HUES48 (cell line): Measurements from ENCODE around the gene GTF3C5.
"Not testable (repeated sequence)": the region's sequence is repeated elsewhere in the genome, so short reads cannot be mapped to it uniquely, and the experiment has no call there.

Experiments
- H3K27ac ChIP-seq: one replicate; pipeline ENCODE4 v1.7.0; 2013; ENCODE audit warnings: low read depth, low read length, inconsistent platforms
- H3K27me3 ChIP-seq: 2 replicates; pipeline ENCODE4 v1.6.1; 2013; ENCODE audit warnings: mild to moderate bottlenecking, low read length; ENCODE audit not compliant: control insufficient read depth, insufficient read depth
- H3K36me3 ChIP-seq: 2 replicates; pipeline ENCODE4 v1.6.1; 2013; ENCODE audit warnings: low read length; ENCODE audit not compliant: control insufficient read depth, insufficient read depth
- H3K4me1 ChIP-seq: 2 replicates; pipeline ENCODE4 v1.6.1; 2013; ENCODE audit warnings: mild to moderate bottlenecking, low read length; ENCODE audit not compliant: control insufficient read depth, insufficient read depth
- H3K4me3 ChIP-seq: 2 replicates; pipeline ENCODE4 v1.5.1; 2013; ENCODE audit warnings: mild to moderate bottlenecking, low read depth, low read length
- H3K9ac ChIP-seq: 2 replicates; pipeline ENCODE4 v1.6.1; 2013; ENCODE audit warnings: mild to moderate bottlenecking, low read depth, low read length, moderate library complexity
- H3K9me3 ChIP-seq: 2 replicates; pipeline ENCODE4 v1.6.1; 2013; ENCODE audit warnings: low read length; ENCODE audit not compliant: control insufficient read depth, insufficient read depth

Gene GTF3C5

DNA sequence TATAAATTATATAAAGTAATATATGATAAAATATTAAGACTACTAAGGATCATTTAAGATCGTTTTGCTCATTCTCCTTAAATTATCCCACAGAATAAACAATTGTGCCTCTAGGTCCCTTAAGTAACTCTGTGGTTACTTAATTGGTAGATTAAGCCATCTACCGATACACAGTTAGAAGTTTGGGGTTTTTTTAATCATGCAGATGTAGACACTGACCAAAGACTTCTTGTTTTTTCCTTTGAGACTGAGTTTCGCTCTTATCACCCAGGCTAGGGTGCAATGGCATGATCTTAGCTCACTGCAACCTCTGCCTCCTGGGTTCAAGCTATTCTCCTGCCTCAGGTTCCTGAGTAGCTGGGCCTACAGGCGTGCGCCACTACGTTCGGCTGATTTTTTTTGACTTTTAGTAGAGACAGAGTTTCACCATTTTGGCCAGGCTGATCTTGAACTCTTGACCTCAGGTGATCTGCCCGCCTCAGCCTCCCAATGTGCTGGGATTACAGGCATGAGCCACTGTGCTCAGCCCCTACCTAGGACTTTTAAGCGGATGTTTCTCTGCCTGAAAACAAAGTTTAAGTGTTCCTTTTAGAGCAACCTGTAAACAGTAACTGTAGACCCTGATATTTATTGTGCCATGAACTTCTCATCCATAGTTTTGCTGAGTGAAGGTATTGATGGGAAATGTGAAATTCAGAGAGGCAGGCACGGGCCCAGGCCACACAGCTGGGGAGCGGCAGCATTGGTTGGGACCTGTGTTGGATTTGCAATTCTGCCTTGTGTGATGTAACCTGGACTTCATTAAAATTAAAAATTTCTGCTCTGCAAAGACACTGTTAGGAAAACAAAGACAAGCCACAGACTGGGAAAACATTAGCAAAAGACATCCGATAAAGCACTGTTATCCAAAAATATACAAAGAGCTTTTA lies 42.6 kb downstream of the GTF3C5 start:
- no peaks in the 10 kb centered on the region for H3K36me3 ChIP-seq
- no peaks in the 10 kb centered on the region for H3K9me3 ChIP-seq
- H3K4me3 ChIP-seq, result no peak overlapping the region
- no peak overlapping the region for H3K27ac ChIP-seq
- H3K4me1 ChIP-seq, result no peaks in the 10 kb centered on the region
- H3K9ac ChIP-seq, result no peak overlapping the region
- no peaks in the 10 kb centered on the region for H3K27me3 ChIP-seq

DNA sequence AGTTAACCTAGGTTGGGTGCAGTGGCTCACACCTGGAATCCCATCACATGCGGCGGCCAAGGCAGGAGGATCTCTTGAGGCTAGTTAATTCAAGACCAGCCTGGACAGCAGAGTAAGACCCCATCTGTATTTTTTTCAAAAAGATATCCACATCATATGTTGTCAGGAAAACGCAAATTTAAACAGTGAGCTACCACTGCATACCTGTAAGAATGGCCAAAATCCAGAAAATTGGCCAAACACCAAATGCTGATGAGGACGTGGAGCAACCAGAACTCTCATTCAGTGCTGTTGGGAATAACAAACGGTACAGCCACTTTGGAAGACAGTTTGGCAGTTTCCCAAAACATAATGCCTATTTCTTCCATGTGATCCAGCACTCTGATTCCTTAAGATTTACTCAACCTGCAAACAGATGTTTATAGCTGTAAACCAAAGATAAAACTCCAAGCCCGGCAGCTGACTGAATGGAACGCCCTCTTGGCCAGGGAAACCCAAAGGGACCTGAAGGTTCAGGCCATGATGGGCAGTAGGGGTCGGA lies 43.4 kb downstream of the GTF3C5 start:
- no peaks in the 10 kb centered on the region for H3K4me1 ChIP-seq
- no peaks in the 10 kb centered on the region for H3K27me3 ChIP-seq

DNA sequence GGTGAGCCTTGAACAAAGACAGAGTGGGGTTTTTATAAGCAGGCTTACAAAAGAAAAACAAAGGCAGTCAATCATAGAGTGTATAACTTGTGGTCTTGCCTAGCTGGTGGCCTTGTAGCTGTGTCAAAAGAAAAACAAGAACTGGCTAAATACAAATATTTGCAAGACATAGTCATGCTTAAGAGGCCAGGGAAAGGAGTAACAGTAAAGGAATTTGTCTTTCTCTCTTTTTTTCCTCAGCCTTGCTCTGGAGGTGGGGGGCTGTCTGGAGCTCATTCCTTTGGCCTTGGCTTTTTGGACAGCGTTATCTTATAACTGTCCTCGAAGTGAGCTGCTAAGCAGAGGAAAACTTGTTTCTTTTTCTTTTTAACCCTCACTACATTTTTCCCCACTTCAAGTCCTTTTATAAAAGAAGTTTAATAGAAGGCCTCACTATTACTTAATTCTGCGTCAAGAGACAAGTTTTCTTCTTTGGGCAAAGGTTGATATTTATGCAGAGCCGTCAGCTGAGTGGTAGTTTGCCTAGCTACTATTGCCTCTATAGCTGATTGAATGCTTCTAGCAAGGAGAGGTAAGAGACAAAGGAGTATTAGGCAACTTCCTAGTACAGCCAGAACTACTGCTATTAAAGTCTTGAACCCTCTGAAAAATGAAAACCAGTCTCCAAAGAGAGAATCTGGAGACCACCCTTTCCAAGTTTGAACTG lies 45.3 kb downstream of the GTF3C5 start:
- Histone ChIP-seq H3K9ac (no peak overlapping the region), H3K36me3 (no peaks in the 10 kb centered on the region), H3K27ac (no peak overlapping the region), H3K9me3 (no peaks in the 10 kb centered on the region), H3K27me3 (no peaks in the 10 kb centered on the region), H3K4me3 (no peak overlapping the region), H3K4me1 (no peaks in the 10 kb centered on the region)

More for the DNA sequence above, 43.4 kb downstream of the GTF3C5 start:
- no peak overlapping the region for H3K9ac ChIP-seq
- H3K4me3 ChIP-seq, result no peak overlapping the region
- H3K27ac ChIP-seq, result no peak overlapping the region
- H3K9me3 ChIP-seq, result no peaks in the 10 kb centered on the region
- H3K36me3 ChIP-seq, result no peaks in the 10 kb centered on the region

DNA sequence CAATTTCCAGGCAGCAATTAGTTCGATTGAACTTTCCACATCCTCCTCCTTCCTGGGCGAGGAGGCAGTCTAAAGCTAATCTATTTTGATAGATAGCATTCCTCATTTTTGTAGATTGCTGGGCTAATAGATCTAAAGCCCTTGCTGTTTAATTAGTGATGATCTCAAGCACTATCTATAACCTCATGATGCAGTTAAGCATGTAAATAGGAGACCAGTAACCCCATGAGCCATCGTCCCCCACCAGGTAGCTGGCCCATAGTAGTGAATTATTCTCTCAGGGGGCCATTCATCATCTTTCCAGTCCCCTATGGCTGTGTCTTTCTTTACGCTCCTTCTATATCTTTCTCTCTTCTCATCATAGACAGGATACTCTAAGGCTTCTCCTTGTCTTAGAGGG lies 45.9 kb downstream of the GTF3C5 start:
- H3K36me3 ChIP-seq, result no peaks in the 10 kb centered on the region
- no peak overlapping the region for H3K27ac ChIP-seq
- no peaks in the 10 kb centered on the region for H3K9me3 ChIP-seq
- no peak overlapping the region for H3K9ac ChIP-seq
- H3K27me3 ChIP-seq, result no peaks in the 10 kb centered on the region
- no peak overlapping the region for H3K4me3 ChIP-seq
- H3K4me1 ChIP-seq, result no peaks in the 10 kb centered on the region

GRCh38 chr9:133078486-133078885 lies 47.7 kb downstream of the GTF3C5 start:
- Histone ChIP-seq H3K4me1 (no peaks in the 10 kb centered on the region), H3K4me3 (no peak overlapping the region), H3K9me3 (no peaks in the 10 kb centered on the region), H3K27me3 (no peaks in the 10 kb centered on the region), H3K27ac (no peak overlapping the region), H3K36me3 (no peaks in the 10 kb centered on the region), H3K9ac (no peak overlapping the region)

GRCh38 chr9:133080161-133080560 lies 49.4 kb downstream of the GTF3C5 start:
- H3K27me3 ChIP-seq, result no peaks in the 10 kb centered on the region

GRCh38 chr9:133080786-133081779 lies 50.3 kb downstream of the GTF3C5 start:
- H3K27ac ChIP-seq, H3K4me3 ChIP-seq, H3K9ac ChIP-seq, H3K9me3 ChIP-seq, H3K27me3 ChIP-seq, H3K4me1 ChIP-seq, H3K36me3 ChIP-seq: not testable (repeated sequence)

More at GRCh38 chr9:133080161-133080560, 49.4 kb downstream of the GTF3C5 start:
- Histone ChIP-seq H3K4me1 (no peaks in the 10 kb centered on the region), H3K9ac (no peak overlapping the region), H3K4me3 (no peak overlapping the region), H3K36me3 (no peaks in the 10 kb centered on the region), H3K9me3 (no peaks in the 10 kb centered on the region), H3K27ac (no peak overlapping the region)

GRCh38 chr9:133081957-133082644 lies 51.3 kb downstream of the GTF3C5 start:
- not testable (repeated sequence) for H3K27me3 ChIP-seq, H3K4me3 ChIP-seq, H3K36me3 ChIP-seq, H3K27ac ChIP-seq, H3K9me3 ChIP-seq, H3K4me1 ChIP-seq, H3K9ac ChIP-seq

DNA sequence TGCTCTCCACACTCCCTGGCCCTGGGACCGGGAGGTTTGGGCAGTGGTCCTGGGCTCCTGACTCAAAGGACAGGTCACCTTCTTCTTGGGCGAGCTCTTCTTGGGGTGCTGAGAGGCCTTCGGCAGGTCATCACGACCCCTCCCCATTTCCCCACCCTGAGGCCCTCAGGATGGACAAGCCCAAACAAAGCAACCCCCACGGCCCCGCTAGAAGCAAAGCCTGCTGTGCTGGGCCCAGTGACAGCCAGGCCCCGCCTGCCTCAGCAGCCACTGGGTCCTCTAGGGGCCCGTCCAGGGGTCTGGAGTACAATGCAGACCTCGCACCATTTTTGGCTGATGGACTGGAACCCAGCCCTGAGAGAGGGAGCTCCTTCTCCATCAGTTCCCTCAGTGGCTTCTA lies 52.9 kb downstream of the GTF3C5 start:
- not testable (repeated sequence) for H3K36me3 ChIP-seq, H3K27me3 ChIP-seq, H3K27ac ChIP-seq, H3K4me1 ChIP-seq, H3K9ac ChIP-seq, H3K4me3 ChIP-seq, H3K9me3 ChIP-seq

DNA sequence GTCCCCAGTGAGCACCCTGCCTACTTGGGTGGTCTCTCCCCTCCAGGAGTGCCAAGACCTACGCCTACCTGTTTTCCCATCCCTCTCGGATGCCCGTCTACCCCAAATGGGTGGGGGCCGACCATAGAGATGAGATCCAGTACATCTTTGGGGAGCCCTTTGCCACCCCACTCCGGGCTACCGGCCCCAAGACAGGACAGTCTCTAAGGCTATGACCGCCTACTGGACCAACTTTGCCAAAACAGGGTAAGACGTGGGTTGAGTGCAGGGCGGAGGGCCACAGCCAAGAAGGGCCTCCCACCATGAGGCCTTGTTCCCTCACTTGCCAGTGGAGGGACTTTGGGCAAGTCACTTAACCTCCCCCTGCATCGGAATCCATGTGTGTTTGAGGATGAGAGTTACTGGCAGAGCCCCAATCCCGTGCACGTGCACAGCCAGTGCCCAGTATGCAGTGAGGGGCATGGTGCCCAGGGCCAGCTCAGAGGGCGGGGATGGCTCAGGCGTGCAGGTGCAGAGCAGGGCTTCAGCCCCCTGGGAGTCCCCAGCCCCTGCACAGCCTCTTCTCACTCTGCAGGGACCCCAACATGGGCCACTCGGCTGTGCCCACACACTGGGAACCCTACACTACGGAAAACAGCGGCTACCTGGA lies 55.5 kb downstream of the GTF3C5 start:
- H3K9ac ChIP-seq, H3K36me3 ChIP-seq, H3K27me3 ChIP-seq, H3K4me3 ChIP-seq, H3K27ac ChIP-seq, H3K9me3 ChIP-seq, H3K4me1 ChIP-seq: not testable (repeated sequence)
